Measurements from ENCODE around the gene QSOX1.
"Not testable (repeated sequence)": the region's sequence is repeated elsewhere in the genome, so short reads cannot be mapped to it uniquely, and the experiment has no call there.

The QSOX1 gene

GRCh38 chr1:180190091-180190490, 35.4 kb downstream of the QSOX1 start:
- no peak for DNase-seq (ENCODE audit: low read depth)

DNA sequence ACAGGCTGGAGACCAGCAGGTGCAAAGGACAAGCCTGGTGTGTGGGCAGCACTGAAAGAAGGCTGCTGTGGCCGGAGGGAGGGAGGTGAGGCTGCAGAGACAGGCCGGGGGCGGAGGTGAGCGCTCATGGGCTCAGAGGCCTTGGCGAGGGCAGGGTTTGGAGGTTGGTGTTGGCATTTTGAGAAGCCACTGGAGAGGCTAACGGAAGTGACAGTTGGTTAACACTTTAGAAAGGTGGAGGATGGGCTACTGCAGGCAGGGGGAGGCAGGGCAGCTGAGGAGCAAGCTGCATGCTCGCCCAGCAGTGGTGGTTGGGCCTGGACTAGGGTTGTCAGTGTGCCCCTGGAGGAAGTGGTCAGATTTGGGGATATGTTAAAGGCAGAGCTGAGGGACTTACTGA, 37.5 kb downstream of the QSOX1 start:
- no peak for DNase-seq (ENCODE audit: low read depth)

- DNase-seq (ENCODE audit: low read depth) = no peak
These were observed 38.7 kb downstream of the QSOX1 start for GRCh38 chr1:180193141-180194047.

- DNase-seq (ENCODE audit: low read depth) = no peak
These were observed 39.4 kb downstream of the QSOX1 start for GRCh38 chr1:180194048-180194425.

DNA sequence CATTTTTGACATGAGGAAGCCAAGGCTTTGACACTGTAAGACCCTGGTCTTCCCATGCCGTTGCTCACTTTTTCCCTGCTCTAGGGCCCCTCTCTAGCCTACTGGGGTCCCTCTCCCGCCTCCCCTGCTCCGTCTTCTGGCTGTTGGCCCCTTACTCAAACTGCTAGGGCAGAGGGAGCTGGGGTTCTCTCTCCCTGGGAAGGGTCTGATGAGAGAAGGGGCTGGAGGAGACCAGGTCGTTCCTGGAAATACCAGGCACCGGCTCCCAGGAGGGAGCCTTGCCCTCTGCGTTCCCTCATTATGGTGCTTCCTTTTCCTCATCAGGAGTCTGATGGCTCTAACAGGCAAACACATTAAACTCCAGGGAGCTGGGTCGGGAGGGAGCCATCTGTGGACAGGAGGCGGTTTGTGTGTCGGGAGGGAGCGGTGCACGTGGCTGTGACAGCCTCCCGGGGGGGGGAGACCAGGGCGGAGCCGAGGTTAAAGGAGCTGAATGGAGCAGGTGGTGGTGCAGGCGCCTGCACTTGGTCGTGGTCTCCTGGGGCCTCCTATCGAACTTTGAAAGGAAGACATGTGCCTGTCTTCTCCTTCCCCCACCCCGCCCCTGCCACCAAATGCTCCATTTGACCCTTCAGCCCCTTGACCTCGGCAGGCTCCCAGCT, 40.0 kb downstream of the QSOX1 start:
- no peak for DNase-seq (ENCODE audit: low read depth)

DNA sequence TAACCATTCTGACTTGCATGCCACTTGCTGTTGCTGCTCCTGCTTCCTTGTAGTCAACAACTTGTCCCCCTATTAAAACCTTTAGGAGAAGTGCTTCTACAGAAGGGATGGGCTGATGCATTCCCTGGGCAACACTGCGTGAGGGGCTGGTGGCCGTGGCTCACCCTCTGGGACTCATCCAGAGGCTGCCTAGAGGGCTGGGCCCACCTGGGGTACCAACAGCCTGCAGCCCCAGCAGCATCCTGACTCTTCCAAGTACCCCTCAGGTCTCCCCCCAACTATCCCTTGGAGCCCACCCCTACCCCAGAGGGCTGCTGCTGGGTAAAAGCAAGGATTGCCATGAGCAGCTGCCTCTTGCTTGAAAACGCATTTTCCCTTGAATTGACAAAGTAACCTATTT, 40.7 kb downstream of the QSOX1 start:
- no peak for DNase-seq (ENCODE audit: low read depth)

- DNase-seq (ENCODE audit: low read depth) = no peak
These were observed 41.2 kb downstream of the QSOX1 start for GRCh38 chr1:180195916-180196315.

GRCh38 chr1:180196436-180197003, 41.9 kb downstream of the QSOX1 start:
- no peak for DNase-seq (ENCODE audit: low read depth)

GRCh38 chr1:180197231-180197630, 42.6 kb downstream of the QSOX1 start:
- DNase-seq (ENCODE audit: low read depth) = no peak

GRCh38 chr1:180198196-180198595, 43.5 kb downstream of the QSOX1 start:
- DNase-seq (ENCODE audit: low read depth) = no peak

DNA sequence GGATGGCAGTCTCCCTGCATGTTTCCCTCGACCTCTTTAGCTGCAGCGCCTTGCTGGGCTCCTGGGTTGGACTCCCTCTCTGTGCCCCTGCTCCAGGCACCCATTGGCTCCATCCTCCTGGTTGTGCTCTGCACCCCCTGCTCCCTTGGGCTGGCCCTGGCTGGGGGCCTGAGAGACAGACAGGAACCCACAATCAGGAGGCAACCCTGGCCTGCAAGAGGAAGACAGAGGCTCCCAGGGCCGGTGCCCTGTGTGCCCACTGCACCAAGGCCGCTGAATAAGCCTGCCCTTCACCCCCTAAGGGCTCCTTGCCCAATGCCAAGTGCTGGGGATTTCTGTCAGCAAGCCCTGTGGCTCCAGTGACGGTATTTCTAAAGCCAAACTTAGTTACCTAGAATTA, 43.9 kb downstream of the QSOX1 start:
- no peak for DNase-seq (ENCODE audit: low read depth)

DNA sequence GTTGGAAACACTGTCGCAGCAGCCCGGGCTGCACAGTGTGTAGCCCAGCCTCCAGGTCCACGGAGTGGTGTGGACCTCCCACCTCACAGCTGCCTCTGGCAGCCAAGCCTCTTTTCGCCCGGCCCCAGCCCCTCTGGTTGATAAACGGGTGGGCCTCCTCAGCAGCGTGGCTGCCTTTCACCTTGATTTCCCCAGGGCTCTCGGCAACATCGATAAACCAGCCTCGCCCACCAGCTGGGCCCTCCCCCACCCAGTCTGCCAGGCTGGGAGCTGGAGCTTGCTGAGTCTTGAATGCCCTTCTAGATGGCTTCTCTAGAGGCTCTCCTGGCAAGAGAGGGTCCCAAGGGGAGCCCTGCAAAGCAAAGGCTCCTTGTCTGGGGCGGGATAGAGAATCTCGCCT, 44.3 kb downstream of the QSOX1 start:
- no peak for DNase-seq (ENCODE audit: low read depth)

DNA sequence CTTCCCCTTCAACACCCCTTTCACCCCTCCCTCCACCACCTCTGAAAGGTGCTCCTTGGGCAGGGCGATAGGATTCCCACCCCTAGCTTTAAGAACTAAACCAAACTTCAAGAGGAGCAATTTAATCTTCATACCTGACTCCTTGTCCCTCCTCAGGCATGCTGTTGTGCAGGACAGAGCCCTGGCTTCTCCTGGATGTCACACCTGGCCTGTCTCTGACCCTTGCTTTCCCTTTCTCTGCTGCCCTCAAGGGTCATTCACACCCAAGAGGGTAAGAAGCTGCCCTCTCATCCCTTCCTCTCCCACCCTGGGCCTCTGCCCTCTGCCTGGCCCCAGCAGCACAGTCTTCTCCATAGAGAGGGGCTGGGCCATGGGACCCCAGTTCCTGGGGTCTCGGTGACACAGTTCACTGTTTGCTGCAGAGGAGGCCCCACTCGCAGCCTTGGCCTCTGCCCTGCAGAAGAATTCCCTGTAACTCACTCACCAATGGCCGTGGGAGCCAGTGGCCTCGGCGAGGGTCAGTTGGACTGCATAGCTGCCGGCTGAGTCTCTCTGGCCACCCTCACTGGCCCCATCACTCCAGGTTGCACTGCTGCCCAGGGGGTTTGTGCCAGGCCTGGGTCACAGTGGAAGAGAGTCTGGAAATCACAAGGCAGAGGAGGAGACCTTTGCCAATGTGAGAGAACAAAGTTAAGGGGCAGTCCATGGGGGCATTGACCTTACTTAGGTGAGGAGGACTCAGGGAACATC, 47.0 kb downstream of the QSOX1 start:
- no peak for DNase-seq (ENCODE audit: low read depth)

DNA sequence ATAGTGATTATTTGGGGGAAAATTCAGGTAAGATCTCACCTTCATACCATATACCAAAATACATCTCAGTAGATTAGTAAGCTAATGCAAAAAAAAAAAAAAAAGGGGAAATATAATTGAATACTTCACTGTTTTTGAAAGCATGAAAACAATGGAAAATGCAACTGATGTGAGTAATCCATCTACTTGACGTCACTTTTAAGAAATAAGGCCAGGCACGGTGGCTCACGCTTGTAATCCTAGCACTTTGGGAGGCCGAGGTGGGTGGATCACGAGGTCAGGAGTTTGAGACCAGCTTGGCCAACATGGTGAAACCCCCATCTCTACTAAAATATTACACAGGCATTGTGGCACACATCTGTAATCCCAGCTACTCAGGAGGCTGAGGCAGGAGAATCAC, 47.9 kb downstream of the QSOX1 start:
- DNase-seq (ENCODE audit: low read depth) = not testable (repeated sequence)

DNA sequence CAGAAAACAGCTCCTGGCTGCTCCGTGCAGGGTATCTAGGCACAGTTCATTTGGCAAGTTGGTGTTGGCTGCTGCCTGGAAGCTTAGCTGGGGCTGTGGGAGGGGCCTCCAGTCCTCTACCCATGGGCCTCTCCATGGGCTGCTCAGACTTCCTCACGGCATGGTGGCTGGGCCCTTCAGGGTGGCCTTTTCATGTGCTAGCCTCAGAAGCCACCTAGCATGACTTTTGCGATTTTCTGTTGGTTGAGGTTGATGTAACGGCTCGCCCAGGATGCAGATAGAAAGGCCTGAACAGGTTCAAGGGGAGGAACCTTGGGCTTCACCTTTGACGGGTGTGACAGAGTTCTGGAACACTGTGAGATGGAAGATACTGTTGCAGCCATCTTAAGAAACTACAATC, 49.6 kb downstream of the QSOX1 start:
- DNase-seq (ENCODE audit: low read depth) = no peak

DNA sequence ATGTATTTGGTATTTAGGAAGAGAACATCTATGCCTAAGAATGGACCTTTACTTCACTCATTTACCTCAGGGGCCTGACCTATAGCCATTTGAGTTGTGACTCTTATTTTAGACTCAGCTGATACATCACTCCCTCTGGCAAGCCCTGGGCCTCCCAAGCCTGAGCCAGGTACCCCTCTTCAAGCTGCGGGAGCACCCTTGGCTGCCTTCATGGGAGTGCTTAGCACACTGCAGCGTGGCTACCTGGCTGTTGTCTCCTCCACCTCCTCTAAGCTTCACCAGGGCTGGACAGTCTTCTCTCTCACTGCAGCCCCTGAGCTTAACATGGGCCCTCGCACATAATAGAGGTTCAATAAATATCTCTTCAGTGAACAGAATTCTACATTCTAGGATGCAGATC, 51.9 kb downstream of the QSOX1 start:
- no peak for DNase-seq (ENCODE audit: low read depth)

- no peak for DNase-seq (ENCODE audit: low read depth)
These were observed 53.6 kb downstream of the QSOX1 start for GRCh38 chr1:180208264-180208663.

- no peak for DNase-seq (ENCODE audit: low read depth)
These were observed 55.4 kb downstream of the QSOX1 start for GRCh38 chr1:180210008-180210620.

DNA sequence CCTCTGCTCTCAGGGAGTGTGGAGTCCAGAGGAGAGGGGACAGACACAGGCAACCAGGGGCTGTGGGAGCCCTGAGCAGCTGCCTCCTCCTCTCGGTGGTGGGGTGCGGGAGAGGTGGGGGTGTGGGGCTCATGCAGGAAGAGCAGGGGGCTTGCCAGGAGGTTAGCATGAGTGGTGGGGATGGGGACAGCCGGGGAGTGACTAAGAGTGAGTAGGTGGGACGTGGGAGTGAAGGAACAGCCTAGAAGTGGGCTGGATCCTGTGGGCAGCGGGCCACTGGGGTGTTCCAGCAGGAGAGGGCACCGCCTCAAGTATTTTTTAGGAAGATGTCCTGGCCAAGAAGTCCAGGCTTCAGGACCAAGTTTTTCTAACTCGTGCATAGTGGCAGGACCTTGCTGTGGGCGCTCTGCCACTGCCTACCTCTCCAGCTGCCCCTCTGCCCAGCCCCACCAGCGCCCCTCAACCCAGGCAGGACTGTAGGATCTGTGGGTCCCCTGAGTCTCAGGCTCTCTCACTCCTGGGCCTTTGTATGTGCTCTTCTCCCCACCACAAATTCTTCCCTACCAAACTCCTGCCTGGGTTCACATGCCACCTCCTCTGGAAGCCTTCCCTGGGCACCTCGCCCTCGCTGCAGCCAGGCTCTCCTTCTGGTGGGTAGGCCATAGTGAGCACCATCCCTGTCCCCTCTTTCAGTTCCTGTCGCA, 56.6 kb downstream of the QSOX1 start:
- DNase-seq (ENCODE audit: low read depth) = no peak

DNA sequence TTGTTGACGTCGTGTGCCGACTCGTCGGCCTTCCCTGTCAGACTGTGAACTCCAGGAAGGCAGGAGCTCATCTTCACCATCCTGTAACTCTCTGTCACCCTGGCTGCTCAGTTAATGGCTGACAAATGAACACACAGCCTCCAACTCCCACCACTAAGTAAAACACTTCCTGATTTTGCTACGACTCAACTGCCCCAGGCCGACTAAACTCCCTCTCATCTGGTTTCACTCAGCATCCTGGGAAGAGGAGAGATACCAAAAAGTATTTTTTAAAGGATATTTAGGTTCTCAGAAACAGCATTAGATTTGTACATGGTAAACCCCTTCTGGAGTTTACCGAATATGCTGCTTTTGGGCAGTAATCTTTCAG, 57.2 kb downstream of the QSOX1 start:
- no peak for DNase-seq (ENCODE audit: low read depth)

DNA sequence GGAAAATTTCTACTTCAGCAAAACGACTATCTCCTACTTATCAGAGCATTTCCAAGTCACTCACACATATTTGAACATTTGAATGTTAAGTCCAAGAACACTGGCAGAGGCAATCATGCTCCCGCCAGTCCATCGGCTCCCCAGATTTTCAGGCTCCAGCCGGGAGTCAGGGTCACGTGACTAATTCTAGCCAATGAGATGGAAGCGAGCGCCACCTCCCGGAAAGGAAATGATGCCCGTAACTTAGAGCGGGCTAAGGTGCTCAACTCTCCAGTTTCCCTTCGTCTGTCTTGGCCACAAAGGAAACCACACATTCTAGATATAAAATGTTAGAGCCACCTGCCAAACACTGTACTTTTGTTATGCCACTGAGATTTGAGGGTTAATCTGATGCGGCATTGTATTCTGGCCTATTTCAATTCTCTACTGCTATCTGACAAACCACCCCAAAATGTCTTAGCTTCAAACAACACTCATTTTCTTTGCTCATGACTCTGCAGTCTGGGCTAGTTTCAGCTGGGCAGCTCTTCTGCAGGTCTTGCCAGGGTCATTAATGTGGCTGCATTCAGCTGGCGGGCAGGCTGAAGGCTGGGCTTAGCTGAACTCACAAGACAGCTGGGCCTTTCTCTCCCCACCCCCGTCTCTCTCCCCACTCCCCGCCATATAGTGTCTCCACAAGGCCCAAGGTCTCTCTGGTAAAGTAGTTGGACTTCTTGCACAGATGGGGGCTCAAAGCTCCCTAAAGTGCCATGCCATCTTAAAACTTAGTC, 58.9 kb downstream of the QSOX1 start:
- DNase-seq (ENCODE audit: low read depth) = peak; percentile 24

Data from T follicular helper cell (primary cell).